Right lobe of liver (tissue), 4 donors: Measurements from ENCODE around the gene THSD8.

Experiments used
- CTCF ChIP-seq, 4 donors: fragments of 200-600 bp in 3 of 4; fragments of 450-650 bp in 1 of 4; IDR thresholded peaks; one replicate each; pipeline versions ENCODE4 v1.5.1 to v1.8.0; 2016 to 2022; ENCODE audit warnings: antibody characterized with exemption in 4 of 4, mild to moderate bottlenecking in 2 of 4
- POLR2A ChIP-seq: fragments of 450-650 bp; IDR thresholded peaks from one replicate; pipeline ENCODE4 v1.6.1; 2017; ENCODE audit warnings: antibody characterized with exemption, mild to moderate bottlenecking
- donor health status: DM: no; HTN: no; CAD: no.
- donor health status: DM: no; HTN: no; CAD: no.
- donor health status: DM: no; HTN: yes; CAD: no.

GRCh38 chr19:12792051-12792852 is 9.6 kb upstream of the THSD8 start:
- TF ChIP-seq POLR2A: peak; percentile 52
- no peak for TF ChIP-seq CTCF (IDR thresholded peaks at IDR 0.05)
